Nephron progenitor cell (in vitro differentiated cells): Measurements from ENCODE around the gene INPP4B.

ENCODE experiments used
- DNase-seq: peaks from one replicate; pipeline ENCODE4 v3.0.0; 2021
- H3K27ac Mint-ChIP-seq: 2 replicates; pipeline ENCODE4 v1.8.0; 2021; ENCODE audit warnings: mild to moderate bottlenecking, moderate library complexity, mixed read lengths
- H3K27me3 Mint-ChIP-seq: 2 replicates; pipeline ENCODE4 v1.8.0; 2021; ENCODE audit warnings: mild to moderate bottlenecking, low read depth, mixed read lengths; ENCODE audit not compliant: poor library complexity
- H3K36me3 Mint-ChIP-seq: 2 replicates; pipeline ENCODE4 v1.8.0; 2021; ENCODE audit warnings: low read depth, mixed read lengths
- H3K4me1 Mint-ChIP-seq: 2 replicates; pipeline ENCODE4 v1.8.0; 2021; ENCODE audit warnings: mixed read lengths
- H3K4me3 Mint-ChIP-seq: 2 replicates; pipeline ENCODE4 v1.8.0; 2021; ENCODE audit warnings: mild to moderate bottlenecking, moderate library complexity, mixed read lengths
- H3K9me3 Mint-ChIP-seq: 2 replicates; pipeline ENCODE4 v1.8.0; 2021; ENCODE audit warnings: mild to moderate bottlenecking, moderate library complexity, mixed read lengths
- TF ChIP-seq, protein P1 (sequence below): fragments of 200-600 bp; sonication (generic); IDR thresholded peaks from 2 replicates; pipeline ENCODE4 v1.5.0; 2021; ENCODE audit warnings: antibody characterized with exemption

INPP4B gene

DNA sequence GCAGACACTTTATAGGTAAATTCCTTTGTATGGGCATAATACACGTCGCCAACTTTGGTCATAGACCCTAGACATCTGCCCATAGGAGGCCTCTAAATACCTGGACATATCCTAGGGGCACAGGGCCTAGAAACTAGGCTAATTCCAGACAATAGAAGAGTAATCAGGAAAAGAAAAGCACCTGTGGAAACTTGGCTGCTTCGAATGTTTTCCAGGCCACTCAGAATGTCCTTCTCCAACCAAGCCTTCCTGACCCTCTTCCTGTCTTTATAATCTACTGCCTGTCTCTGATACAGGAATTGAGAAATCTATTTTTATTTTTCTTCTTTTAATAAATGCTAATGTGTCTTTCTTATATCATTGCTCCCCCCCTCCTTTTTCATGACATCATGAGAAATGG lies 716.6 kb downstream of the INPP4B start:
- Mint-ChIP-seq H3K36me3 (no peaks in the 10 kb centered on the region), H3K4me1 (peaks cover 56% of the 10 kb centered on the region), H3K27ac (no peak overlapping the region), H3K4me3 (no peak overlapping the region), H3K9me3 (no peaks in the 10 kb centered on the region), H3K27me3 (no peaks in the 10 kb centered on the region)
- no peak for DNase-seq
- TF ChIP-seq, protein P1, sequence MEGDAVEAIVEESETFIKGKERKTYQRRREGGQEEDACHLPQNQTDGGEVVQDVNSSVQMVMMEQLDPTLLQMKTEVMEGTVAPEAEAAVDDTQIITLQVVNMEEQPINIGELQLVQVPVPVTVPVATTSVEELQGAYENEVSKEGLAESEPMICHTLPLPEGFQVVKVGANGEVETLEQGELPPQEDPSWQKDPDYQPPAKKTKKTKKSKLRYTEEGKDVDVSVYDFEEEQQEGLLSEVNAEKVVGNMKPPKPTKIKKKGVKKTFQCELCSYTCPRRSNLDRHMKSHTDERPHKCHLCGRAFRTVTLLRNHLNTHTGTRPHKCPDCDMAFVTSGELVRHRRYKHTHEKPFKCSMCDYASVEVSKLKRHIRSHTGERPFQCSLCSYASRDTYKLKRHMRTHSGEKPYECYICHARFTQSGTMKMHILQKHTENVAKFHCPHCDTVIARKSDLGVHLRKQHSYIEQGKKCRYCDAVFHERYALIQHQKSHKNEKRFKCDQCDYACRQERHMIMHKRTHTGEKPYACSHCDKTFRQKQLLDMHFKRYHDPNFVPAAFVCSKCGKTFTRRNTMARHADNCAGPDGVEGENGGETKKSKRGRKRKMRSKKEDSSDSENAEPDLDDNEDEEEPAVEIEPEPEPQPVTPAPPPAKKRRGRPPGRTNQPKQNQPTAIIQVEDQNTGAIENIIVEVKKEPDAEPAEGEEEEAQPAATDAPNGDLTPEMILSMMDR: no peak

DNA sequence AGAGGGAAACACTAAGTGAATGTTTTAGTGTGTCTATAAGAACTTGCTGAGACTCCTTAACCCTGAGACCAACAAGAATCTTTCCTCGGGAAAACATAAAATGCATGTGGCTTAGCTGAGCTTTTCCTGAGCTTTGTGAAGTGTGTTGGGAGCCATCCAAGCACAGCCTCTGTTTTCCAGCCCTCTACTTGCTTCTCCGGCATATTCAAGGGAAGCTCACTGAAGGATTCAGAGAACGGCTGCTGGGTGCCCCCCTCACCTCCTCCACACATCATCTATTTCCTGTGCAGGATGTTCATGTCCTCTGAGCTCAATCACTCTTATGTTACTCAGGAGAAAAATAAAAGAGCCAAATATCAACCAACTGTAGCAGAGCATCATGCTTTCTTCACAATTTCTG lies 717.6 kb downstream of the INPP4B start:
- no peaks in the 10 kb centered on the region for H3K9me3 Mint-ChIP-seq
- no peaks in the 10 kb centered on the region for H3K27me3 Mint-ChIP-seq
- H3K4me1 Mint-ChIP-seq: peaks cover 57% of the 10 kb centered on the region
- H3K36me3 Mint-ChIP-seq: no peaks in the 10 kb centered on the region
- H3K27ac Mint-ChIP-seq: peak overlapping the region; percentile 97
- peak; percentile 10 for DNase-seq
- TF ChIP-seq, protein P1: no peak
- H3K4me3 Mint-ChIP-seq: peak overlapping the region; percentile 39

DNA sequence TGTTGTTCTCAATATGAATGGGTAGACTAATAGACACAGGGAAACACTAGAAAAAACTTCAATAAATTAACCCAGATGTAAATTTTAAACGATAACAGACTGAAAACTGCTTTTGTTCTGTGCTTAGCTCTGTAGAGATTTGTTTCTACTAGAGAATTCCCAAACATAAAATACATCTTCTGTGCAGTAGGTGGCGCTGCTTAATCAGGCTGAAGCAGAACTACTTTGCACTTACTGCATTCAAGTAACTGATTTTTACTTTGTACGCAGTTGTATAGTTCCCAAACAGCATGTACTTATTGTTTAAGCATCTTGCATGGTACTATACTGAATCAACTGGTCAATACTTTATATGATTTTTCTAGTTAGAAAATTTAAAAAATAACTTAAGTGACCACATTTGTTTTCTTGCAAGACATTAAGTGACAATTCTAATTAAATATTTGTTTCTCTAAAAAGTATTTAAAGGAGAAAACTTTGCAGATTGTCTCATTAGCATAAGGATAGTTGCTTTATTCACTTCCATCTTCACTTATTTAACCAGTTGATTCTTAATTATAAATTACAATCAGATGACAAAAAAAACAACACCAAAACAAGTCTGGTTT lies 719.1 kb downstream of the INPP4B start:
- H3K4me1 Mint-ChIP-seq: peaks cover 57% of the 10 kb centered on the region
- H3K36me3 Mint-ChIP-seq: no peaks in the 10 kb centered on the region
- no peak overlapping the region for H3K4me3 Mint-ChIP-seq
- peak; percentile 59 for DNase-seq
- H3K27ac Mint-ChIP-seq: no peak overlapping the region
- TF ChIP-seq, protein P1: peak; percentile 90
- no peaks in the 10 kb centered on the region for H3K27me3 Mint-ChIP-seq
- H3K9me3 Mint-ChIP-seq: no peaks in the 10 kb centered on the region

GRCh38 chr4:142124874-142125273 lies 721.2 kb downstream of the INPP4B start:
- Mint-ChIP-seq H3K4me1 (peaks cover 41% of the 10 kb centered on the region), H3K36me3 (peaks cover 7% of the 10 kb centered on the region), H3K27me3 (no peaks in the 10 kb centered on the region), H3K27ac (peak overlapping the region; percentile 3), H3K4me3 (no peak overlapping the region), H3K9me3 (no peaks in the 10 kb centered on the region)
- no peak for DNase-seq
- TF ChIP-seq, protein P1: no peak

GRCh38 chr4:142121448-142122350 lies 724.4 kb downstream of the INPP4B start:
- DNase-seq: no peak
- Mint-ChIP-seq H3K36me3 (peaks cover 17% of the 10 kb centered on the region), H3K27ac (no peak overlapping the region), H3K9me3 (peaks cover 13% of the 10 kb centered on the region), H3K27me3 (no peaks in the 10 kb centered on the region), H3K4me3 (no peak overlapping the region), H3K4me1 (peaks cover 14% of the 10 kb centered on the region)
- TF ChIP-seq, protein P1: no peak
